Ishikawa (cell line): ENCODE data around the gene TTC39A.

Source experiments
- CEBPB ChIP-seq: IDR thresholded peaks from 2 replicates; pipeline ENCODE4 v1.6.1; 2012
- CREB1 ChIP-seq: IDR thresholded peaks from 2 replicates; pipeline ENCODE4 v1.6.1; 2012; ENCODE audit warnings: low read depth
- EGR1 ChIP-seq: IDR thresholded peaks from 2 replicates; pipeline ENCODE4 v1.6.1; 2012
- EP300 ChIP-seq: IDR thresholded peaks from 2 replicates; pipeline ENCODE4 v1.6.1; 2012; ENCODE audit warnings: borderline replicate concordance
- FOXM1 ChIP-seq: IDR thresholded peaks from 2 replicates; pipeline ENCODE4 v1.6.1; 2012; ENCODE audit warnings: low read depth, borderline replicate concordance
- NFIC ChIP-seq: IDR thresholded peaks from 2 replicates; pipeline ENCODE4 v1.6.1; 2012
- RAD21 ChIP-seq: IDR thresholded peaks from 2 replicates; pipeline ENCODE4 v1.6.1; 2012; ENCODE audit warnings: low read depth
- TAF1 ChIP-seq: IDR thresholded peaks from 2 replicates; pipeline ENCODE4 v1.6.1; 2012; ENCODE audit warnings: low read depth, mild to moderate bottlenecking
- TCF12 ChIP-seq: IDR thresholded peaks from 2 replicates; pipeline ENCODE4 v1.6.1; 2012; ENCODE audit warnings: low read depth
- TEAD4 ChIP-seq: IDR thresholded peaks from 2 replicates; pipeline ENCODE4 v1.6.1; 2012
- YY1 ChIP-seq: IDR thresholded peaks from 2 replicates; pipeline ENCODE4 v1.6.1; 2012; ENCODE audit warnings: low read depth
- ZBTB7A ChIP-seq: IDR thresholded peaks from 2 replicates; pipeline ENCODE4 v1.6.1; 2012; ENCODE audit warnings: low read depth
- TF ChIP-seq, protein P1 (sequence below): IDR thresholded peaks from 2 replicates; pipeline ENCODE4 v1.6.1; 2012
- TF ChIP-seq, protein P2 (sequence below): IDR thresholded peaks from 2 replicates; pipeline ENCODE4 v1.6.1; 2012; ENCODE audit warnings: low read depth, mild to moderate bottlenecking
- TF ChIP-seq, protein P3 (sequence below): IDR thresholded peaks from 2 replicates; pipeline ENCODE4 v1.6.1; 2012

TTC39A gene

GRCh38 chr1:51270751-51271150 lies 59.6 kb downstream of the TTC39A start:
- TF ChIP-seq ZBTB7A (no peak), CREB1 (no peak), YY1 (no peak), EP300 (no peak), EGR1 (no peak), TEAD4 (no peak)
- TF ChIP-seq, protein P1, sequence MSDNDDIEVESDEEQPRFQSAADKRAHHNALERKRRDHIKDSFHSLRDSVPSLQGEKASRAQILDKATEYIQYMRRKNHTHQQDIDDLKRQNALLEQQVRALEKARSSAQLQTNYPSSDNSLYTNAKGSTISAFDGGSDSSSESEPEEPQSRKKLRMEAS, result no peak

DNA sequence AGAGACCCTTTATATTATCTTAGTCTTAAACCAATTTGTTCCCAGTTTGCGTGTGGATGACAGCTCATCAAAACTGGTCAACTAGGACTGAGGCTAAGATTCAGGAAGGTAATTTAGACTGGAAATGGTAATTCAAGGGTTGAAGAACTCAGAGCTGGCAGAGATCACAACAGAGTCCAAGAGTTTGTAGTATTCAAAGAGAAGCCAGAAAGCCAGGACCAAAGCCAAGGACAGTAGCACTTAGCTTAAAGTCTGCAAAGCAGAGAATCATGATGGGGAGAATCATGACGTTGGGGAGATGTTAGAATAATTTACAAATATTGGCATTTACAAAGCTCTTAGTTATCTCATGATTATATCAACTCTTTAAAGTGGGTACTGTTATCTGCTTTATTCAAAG lies 61.7 kb downstream of the TTC39A start:
- TF ChIP-seq TAF1 (no peak), YY1 (no peak), CEBPB (no peak), CREB1 (no peak), EP300 (no peak), RAD21 (no peak), NFIC (no peak), TCF12 (no peak), EGR1 (no peak), ZBTB7A (no peak), TEAD4 (no peak), FOXM1 (no peak)
- TF ChIP-seq, protein P2, sequence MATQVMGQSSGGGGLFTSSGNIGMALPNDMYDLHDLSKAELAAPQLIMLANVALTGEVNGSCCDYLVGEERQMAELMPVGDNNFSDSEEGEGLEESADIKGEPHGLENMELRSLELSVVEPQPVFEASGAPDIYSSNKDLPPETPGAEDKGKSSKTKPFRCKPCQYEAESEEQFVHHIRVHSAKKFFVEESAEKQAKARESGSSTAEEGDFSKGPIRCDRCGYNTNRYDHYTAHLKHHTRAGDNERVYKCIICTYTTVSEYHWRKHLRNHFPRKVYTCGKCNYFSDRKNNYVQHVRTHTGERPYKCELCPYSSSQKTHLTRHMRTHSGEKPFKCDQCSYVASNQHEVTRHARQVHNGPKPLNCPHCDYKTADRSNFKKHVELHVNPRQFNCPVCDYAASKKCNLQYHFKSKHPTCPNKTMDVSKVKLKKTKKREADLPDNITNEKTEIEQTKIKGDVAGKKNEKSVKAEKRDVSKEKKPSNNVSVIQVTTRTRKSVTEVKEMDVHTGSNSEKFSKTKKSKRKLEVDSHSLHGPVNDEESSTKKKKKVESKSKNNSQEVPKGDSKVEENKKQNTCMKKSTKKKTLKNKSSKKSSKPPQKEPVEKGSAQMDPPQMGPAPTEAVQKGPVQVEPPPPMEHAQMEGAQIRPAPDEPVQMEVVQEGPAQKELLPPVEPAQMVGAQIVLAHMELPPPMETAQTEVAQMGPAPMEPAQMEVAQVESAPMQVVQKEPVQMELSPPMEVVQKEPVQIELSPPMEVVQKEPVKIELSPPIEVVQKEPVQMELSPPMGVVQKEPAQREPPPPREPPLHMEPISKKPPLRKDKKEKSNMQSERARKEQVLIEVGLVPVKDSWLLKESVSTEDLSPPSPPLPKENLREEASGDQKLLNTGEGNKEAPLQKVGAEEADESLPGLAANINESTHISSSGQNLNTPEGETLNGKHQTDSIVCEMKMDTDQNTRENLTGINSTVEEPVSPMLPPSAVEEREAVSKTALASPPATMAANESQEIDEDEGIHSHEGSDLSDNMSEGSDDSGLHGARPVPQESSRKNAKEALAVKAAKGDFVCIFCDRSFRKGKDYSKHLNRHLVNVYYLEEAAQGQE, result no peak
- TF ChIP-seq, protein P1, result no peak
- TF ChIP-seq, protein P3, sequence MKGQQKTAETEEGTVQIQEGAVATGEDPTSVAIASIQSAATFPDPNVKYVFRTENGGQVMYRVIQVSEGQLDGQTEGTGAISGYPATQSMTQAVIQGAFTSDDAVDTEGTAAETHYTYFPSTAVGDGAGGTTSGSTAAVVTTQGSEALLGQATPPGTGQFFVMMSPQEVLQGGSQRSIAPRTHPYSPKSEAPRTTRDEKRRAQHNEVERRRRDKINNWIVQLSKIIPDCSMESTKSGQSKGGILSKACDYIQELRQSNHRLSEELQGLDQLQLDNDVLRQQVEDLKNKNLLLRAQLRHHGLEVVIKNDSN, result no peak

DNA sequence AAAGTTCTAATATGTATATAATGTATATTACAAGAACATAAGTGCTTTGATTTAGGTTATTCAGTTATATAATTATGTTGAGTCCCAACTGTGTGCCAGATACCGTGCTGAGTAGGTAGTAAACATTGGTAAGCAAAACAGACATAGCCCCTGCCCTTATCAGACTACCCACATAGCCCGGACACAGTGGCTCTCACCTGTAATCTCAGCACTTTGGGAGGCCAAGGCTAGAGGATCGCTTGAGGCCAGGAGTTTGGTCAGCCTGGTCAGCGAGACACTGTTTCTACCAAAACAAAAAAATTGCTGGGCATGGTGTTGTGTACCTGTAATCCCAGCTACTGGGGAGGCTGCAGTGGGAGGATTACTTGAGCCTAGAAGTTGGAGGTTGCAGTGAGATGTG lies 63.6 kb downstream of the TTC39A start:
- TF ChIP-seq EP300 (no peak), ZBTB7A (no peak), TAF1 (no peak), CEBPB (no peak), TCF12 (no peak), TEAD4 (no peak), FOXM1 (no peak), CREB1 (no peak), YY1 (no peak), RAD21 (no peak), EGR1 (no peak), NFIC (no peak)
- TF ChIP-seq, protein P3, result no peak
- TF ChIP-seq, protein P2, result no peak
- TF ChIP-seq, protein P1, result no peak

GRCh38 chr1:51266181-51266580 lies 64.2 kb downstream of the TTC39A start:
- TF ChIP-seq TAF1, result no peak
- TF ChIP-seq, protein P2, result no peak
- no peak for TF ChIP-seq TCF12
- TF ChIP-seq, protein P1, result no peak
- no peak for TF ChIP-seq YY1
- TF ChIP-seq CREB1, result no peak
- TF ChIP-seq CEBPB, result no peak
- no peak for TF ChIP-seq EP300
- TF ChIP-seq FOXM1, result no peak
- TF ChIP-seq NFIC, result no peak
- TF ChIP-seq TEAD4, result no peak
- no peak for TF ChIP-seq ZBTB7A
- no peak for TF ChIP-seq RAD21
- no peak for TF ChIP-seq EGR1
- TF ChIP-seq, protein P3, result no peak
